Measurements from ENCODE around the gene ERCC4.

- TF ChIP-seq, protein P1, sequence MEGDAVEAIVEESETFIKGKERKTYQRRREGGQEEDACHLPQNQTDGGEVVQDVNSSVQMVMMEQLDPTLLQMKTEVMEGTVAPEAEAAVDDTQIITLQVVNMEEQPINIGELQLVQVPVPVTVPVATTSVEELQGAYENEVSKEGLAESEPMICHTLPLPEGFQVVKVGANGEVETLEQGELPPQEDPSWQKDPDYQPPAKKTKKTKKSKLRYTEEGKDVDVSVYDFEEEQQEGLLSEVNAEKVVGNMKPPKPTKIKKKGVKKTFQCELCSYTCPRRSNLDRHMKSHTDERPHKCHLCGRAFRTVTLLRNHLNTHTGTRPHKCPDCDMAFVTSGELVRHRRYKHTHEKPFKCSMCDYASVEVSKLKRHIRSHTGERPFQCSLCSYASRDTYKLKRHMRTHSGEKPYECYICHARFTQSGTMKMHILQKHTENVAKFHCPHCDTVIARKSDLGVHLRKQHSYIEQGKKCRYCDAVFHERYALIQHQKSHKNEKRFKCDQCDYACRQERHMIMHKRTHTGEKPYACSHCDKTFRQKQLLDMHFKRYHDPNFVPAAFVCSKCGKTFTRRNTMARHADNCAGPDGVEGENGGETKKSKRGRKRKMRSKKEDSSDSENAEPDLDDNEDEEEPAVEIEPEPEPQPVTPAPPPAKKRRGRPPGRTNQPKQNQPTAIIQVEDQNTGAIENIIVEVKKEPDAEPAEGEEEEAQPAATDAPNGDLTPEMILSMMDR (IDR thresholded peaks at IDR 0.05; ENCODE audit: control extremely low read depth in 1 of 3, insufficient read depth in 1 of 3, low read depth in 1 of 3, low read length in 3 of 3) = no peak
- TF ChIP-seq CEBPB (IDR thresholded peaks at IDR 0.05; ENCODE audit: low read depth, low read length) (no peak), POLR2A (IDR thresholded peaks at IDR 0.05; ENCODE audit: control extremely low read depth in 1 of 2, low read depth in 2 of 2, low read length in 2 of 2) (no peak), SUZ12 (IDR thresholded peaks at IDR 0.05; ENCODE audit: low read length) (no peak), CHD2 (IDR thresholded peaks at IDR 0.05; ENCODE audit: low read length) (no peak), EZH2 (IDR thresholded peaks at IDR 0.05; ENCODE audit: low read depth, low read length, severe bottlenecking) (no peak), BRCA1 (IDR thresholded peaks at IDR 0.05; ENCODE audit: low read depth, low read length) (no peak), EP300 (IDR thresholded peaks at IDR 0.05; ENCODE audit: borderline replicate concordance in 1 of 2, low read depth in 2 of 2, low read length in 2 of 2) (no peak), YY1 (IDR thresholded peaks at IDR 0.05; ENCODE audit: low read depth, low read length) (no peak)
- TF ChIP-seq, protein P2, sequence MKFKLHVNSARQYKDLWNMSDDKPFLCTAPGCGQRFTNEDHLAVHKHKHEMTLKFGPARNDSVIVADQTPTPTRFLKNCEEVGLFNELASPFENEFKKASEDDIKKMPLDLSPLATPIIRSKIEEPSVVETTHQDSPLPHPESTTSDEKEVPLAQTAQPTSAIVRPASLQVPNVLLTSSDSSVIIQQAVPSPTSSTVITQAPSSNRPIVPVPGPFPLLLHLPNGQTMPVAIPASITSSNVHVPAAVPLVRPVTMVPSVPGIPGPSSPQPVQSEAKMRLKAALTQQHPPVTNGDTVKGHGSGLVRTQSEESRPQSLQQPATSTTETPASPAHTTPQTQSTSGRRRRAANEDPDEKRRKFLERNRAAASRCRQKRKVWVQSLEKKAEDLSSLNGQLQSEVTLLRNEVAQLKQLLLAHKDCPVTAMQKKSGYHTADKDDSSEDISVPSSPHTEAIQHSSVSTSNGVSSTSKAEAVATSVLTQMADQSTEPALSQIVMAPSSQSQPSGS (IDR thresholded peaks at IDR 0.05; ENCODE audit: low read length) = no peak
These were observed 77.6 kb downstream of the ERCC4 start for GRCh38 chr16:13997526-13997925.
